ENCODE measurements around the gene LCE1F.

DNA sequence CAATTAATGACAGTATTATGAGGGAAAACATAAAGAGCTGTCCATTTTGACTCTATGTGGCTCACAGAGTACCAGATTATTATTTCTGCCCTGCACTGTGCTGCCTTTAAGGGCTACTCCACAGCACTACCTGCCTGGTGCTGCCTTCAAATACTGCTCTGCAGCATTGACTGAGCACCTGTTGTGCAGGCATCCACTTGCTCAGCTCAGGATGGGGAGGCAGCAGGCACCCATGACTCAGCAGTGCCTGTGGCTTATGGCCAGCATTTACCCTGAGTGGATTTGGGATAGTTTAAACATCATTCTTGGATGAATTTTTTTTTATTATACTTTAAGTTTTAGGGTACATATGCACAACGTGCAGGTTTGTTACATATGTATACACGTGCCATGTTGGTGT, 18.1 kb upstream of the LCE1F start:
- TF ChIP-seq GATA2 (IDR thresholded peaks at IDR 0.05; ENCODE audit: low read depth, low read length) (no peak), GATA3 (IDR thresholded peaks at IDR 0.05; ENCODE audit: low read depth, low read length) (no peak)
